Middle frontal gyrus (tissue), 1 donor: ENCODE results near the gene TK1.
"Not testable (repeated sequence)": the region's sequence is repeated elsewhere in the genome, so short reads cannot be mapped to it uniquely, and the experiment has no call there.

Experiments
- DNase-seq: peaks from one replicate; pipeline ENCODE4 v3.0.0-alpha.2; 2015; ENCODE audit warnings: low spot score; ENCODE audit errors: extremely low spot score

Gene TK1

GRCh38 chr17:78179372-78179771 lies 7.5 kb downstream of the TK1 start:
- DNase-seq = no peak

DNA sequence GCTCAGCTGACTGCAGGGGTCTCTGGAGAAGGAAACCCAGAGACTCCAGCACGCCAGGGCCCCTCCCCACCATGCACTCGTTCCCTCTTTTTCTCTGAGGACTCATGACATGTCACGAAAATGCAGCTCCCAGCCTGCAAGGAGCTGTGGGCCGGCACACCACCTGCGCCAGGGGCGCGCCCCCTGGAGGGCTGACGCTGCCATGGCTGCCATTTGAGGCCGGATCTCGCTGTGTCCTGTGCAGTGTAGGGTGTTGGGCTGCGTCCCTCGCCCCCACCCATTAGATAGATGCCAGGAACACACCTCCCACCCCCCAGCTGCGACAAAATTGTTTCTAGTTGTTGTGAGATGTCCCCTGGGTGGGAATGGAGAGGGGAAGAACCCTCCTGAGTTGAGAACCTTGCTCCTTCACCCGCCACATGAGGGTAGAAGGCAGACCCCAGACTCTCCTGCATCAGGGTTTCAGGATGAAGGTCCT lies 10.3 kb downstream of the TK1 start:
- no peak for DNase-seq

- no peak for DNase-seq
These were observed 11.2 kb downstream of the TK1 start for GRCh38 chr17:78175643-78175981.

GRCh38 chr17:78174870-78175642 lies 11.8 kb downstream of the TK1 start:
- no peak for DNase-seq

DNA sequence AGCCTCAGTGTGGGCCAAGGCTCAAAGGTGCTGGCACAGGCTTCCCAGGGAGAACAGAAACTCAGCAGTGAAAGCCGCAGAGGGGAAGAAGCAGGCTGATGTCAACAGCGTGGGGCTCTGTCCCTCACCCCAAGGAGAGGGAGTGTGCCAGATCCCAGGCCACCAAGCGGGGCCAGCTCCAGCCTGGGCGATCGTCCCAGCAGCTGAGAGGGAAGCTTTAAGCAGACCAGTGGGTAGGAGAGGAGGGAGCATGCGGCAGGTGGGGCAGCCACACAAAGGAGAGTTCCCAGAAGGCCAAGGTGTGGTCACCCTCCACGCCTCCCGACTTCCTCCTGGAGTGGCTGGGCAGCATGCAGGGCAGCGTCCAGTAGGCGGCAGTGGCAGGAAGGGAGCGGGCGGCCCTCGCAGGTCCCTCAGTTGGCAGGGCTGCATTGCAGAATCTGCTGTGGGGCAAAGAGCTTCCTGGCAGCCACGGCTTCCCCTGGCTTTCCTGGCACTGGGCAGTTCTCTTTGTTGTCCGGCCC lies 12.4 kb downstream of the TK1 start:
- peak; percentile 27 for DNase-seq

DNA sequence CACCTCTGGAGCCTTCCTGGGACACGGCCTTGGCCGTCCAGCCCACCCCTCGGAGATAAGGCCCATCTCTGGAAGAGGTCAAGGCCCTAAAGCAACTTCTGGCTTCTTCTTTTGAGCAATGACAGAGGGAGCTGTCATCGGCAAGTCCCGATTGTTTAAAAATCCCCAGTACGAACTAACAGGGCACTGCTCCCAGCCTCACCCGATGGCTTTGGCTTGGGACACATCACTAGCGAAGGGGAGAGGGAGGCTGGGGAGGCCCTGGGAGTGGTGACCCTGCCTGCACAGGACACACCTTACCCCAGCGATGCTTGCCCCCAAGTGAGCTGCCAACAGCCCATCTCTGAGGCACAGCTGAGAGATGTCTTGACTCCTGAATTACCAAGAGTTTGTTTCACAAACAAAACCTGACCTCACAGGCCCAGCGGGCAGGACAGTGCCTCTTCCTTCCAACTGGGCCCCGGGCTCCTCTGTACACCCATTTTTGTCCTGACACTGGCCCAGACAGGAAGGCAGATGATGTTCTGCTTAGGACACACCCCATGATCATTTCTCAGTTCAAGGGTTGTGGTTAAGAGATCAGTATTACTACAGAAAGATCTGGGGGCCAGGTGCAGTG lies 13.6 kb downstream of the TK1 start:
- DNase-seq = no peak

GRCh38 chr17:78172249-78173051 lies 14.4 kb downstream of the TK1 start:
- no peak for DNase-seq

DNA sequence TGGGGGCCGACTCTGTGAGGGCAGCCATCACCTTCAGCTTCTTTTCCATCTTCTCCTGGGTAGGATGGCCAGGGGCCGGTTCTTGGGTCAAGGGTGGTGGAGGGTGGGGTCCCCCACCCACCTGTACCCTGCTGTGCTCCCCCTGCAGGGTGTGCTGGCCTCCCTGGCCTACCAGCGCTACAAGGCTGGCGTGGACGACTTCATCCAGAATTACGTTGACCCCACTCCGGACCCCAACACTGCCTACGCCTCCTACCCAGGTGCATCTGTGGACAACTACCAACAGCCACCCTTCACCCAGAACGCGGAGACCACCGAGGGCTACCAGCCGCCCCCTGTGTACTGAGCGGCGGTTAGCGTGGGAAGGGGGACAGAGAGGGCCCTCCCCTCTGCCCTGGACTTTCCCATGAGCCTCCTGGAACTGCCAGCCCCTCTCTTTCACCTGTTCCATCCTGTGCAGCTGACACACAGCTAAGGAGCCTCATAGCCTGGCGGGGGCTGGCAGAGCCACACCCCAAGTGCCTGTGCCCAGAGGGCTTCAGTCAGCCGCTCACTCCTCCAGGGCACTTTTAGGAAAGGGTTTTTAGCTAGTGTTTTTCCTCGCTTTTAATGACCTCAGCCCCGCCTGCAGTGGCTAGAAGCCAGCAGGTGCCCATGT lies 15.1 kb downstream of the TK1 start:
- not testable (repeated sequence) for DNase-seq

DNA sequence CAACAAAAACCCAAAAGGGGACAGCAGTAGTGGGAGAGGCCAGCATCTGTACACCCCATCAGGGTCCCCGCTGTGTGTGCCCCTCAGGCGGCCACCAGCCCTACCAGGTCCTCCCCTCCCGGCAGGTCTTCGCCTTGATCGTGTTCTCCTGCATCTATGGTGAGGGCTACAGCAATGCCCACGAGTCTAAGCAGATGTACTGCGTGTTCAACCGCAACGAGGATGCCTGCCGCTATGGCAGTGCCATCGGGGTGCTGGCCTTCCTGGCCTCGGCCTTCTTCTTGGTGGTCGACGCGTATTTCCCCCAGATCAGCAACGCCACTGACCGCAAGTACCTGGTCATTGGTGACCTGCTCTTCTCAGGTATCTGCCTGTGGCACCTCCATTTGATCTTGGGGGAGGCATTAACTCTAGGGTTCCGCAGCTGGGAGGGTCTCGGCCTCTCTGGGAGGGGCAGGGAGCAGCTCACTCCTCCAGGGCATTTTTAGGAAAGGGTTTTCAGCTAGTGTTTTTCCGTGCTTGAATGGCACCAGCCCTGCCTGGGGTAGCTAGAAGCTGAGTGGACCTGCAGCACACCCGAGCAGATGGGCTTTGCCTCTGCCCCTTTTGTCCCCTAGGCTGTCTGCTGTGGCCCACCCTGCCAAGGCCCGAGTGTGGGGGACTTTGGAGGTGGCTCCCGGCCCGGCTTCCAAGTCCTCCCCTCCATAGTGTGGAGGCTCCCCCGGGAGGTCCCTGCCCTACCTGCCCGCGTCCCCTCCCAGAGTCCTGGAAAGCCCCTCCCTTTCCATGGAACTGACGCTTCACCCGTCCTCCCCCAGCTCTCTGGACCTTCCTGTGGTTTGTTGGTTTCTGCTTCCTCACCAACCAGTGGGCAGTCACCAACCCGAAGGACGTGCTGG lies 15.9 kb downstream of the TK1 start:
- DNase-seq = no peak

DNA sequence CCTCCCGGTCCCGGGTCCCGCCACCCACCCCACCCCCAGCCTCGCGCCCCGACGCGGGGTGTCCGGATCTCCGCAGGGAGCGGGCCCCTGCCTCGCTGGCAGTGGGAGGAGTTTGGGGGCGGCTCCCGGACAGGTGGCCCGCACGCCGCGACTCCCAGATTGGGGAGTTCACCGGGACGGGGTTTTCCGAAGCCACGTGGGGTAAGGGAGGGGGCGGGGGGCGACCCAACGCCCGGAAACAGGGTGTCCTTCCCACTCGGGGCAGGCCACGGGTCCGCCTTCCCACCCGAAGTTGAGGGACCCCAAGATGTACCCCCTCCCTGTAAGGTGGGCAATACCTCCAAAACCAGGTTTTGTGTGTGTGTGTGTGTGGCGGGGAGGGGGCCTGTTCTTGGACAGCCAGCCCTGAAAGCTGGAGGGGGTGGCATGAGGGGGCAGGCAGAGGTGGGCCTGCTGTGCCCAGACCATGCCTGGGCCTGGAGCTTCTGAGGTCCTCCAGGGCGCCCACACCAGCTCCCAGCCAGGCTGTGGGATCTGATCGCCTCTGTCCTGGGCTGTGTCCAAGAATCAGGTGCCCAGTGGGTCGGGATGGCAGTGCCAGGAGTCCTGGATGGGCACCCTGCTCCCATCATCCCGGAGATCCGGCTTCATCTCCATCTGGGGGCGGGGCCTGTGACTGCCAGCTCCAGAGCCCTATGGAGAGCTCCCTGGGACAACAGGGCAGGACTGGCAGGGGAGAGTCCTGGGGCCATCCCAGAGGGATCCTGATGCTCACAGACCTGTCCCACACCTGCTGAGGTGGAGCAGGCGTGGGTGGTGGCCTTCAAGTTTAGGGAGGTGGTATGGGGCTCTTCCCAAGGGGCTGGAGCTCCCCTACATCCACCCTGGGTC lies 17.7 kb downstream of the TK1 start:
- DNase-seq = no peak

- peak; percentile 69 for DNase-seq
These were observed 18.5 kb downstream of the TK1 start, which contains the start of gene SYNGR2 for GRCh38 chr17:78168242-78168902. SYNGR2 (plus strand) TSS chr17:78168581; CDS start chr17:78168617, 36 bp downstream.

DNA sequence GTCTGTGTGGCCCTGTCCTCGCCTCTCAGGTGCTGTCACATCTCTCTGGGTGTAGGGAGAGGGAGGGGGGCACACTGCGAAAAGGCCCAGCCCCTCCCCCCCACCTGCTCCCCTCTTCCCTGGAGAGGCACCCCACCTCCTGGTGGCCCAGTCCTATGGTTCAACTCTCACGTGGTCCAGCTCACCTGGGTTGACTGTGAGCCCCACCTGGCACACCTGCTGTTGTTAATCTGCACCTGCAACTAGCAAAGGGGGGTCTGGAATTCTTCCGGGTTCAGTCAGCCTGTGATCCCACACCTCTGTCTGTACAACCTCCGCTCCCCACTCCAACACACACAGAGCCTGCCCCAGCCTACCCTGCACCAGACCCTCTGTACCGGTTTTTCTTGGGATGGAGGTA lies 20.4 kb downstream of the TK1 start:
- no peak for DNase-seq

- DNase-seq = no peak
These were observed 21.9 kb downstream of the TK1 start for GRCh38 chr17:78164748-78165607.

GRCh38 chr17:78163881-78164747 lies 22.7 kb downstream of the TK1 start:
- no peak for DNase-seq

DNA sequence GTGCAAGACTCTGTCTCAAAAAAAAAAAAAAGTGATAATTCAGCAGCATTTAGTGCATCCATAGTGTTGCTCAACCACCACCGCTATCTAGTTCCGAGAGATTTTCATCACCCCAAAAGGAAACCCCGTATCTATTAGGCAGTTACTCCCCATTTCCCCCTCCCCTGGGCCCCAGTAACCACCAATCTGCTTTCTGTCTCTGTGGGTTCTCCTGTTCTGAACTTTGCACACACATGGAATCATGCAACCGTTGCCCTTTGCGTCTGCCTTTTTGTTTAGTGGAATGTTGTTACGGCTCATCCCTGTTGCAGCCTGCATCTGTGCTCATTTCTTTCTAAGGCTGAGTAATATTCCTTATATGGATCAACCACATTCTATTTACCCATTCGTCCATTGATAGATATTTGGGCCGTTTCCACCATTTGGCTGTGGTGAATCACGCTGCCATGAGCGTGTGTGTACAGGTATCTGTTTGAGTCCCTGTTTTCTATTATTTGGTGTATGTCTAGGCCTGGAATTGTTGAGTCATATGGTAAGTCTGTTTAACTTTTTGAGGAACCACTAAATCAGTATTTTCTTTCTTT lies 27.2 kb downstream of the TK1 start:
- no peak for DNase-seq
